ENCODE results near the gene CXCR2. TPM values are rescaled to one million over a fixed set of nuclear protein-coding genes. Genes with fewer than 3 reads are reported as not detected.

The CXCR2 gene
- total RNA-seq (2021) (0.34 to 0.96 TPM (median 0.87 TPM) in 3 replicates), Bru-seq, nascent RNA (percentile 4 among the genes with signal in this experiment)
- long read RNA-seq, experiment 1, partial matches to known transcripts: 0 of 1 reads
- long read RNA-seq, experiment 1, other reads (novel, unspliced or antisense): 1 of 1 reads
- long read RNA-seq, experiment 2: 0 reads
- long read RNA-seq, experiment 3, partial matches to known transcripts: 0 of 1 reads
- long read RNA-seq, experiment 3, other reads (novel, unspliced or antisense): 0 of 1 reads

DNA sequence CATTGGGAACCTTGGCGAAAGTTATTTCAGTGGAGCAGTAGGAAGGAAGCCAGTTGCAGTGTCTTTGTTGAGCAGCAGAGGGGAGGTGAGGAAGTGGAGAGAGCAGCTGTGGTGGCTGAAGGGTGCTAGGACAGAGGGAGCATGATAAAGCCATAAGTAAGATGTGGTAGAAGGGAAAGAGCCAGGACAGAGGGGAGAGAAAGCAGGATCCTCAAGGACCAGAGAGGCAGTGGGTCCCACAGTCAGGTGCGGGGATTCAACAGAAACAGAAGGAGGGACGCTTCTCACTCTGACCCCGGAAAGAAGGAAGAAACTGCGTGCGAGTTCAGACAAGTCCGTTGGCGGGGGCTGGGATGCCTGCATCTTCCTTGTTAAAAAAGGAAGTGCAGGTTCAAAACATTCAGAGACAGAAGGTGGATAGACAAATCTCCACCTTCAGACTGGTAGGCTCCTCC lies at the start of gene CXCR2:
CXCR2 (plus strand) TSS at position 403 of the 455 bp plus-strand sequence. CDS start 8,774 bp downstream, outside the sequence.
- no peak for TF ChIP-seq PRRX2 (CRISPR knock-in tag; IDR thresholded peaks at IDR 0.05)
- peaks cover 17% of the 10 kb centered on the region for H3K36me3 Mint-ChIP-seq
- H3K4me3 Mint-ChIP-seq: no peak within 1 kb of the TSS
- DNase-seq (ENCODE audit: low spot score) (no peak), ATAC-seq (peak; percentile 87)
- ChIA-PET POLR2A (no interaction called here), CTCF (interaction anchor here (0.6 to 2.0 kb wide), 3 partner anchors 43 to 101 kb away, joined by 3 to 7 read pairs (median 4); partner anchors contain the start of gene RUFY4)
- peaks cover 24% of the 10 kb centered on the region for H3K9me3 Mint-ChIP-seq
- H3K4me1 Mint-ChIP-seq: peaks cover 18% of the 10 kb centered on the region
- H3K27me3 Mint-ChIP-seq (ENCODE audit: low read depth): peaks cover 6% of the 10 kb centered on the region; the same call in 1 of the 2 replicates
- no peak within 1 kb of the TSS for H3K27ac Mint-ChIP-seq

GRCh38 chr2:218077464-218078216 lies 48.2 kb upstream of the CXCR2 start:
- peaks cover 10% of the 10 kb centered on the region for H3K4me1 Mint-ChIP-seq
- H3K27ac Mint-ChIP-seq: no peak overlapping the region
- no peak for DNase-seq (ENCODE audit: low spot score)
- POLR2A ChIA-PET: no interaction called here
- no peaks in the 10 kb centered on the region; the same call in 1 of the 2 replicates for H3K27me3 Mint-ChIP-seq (ENCODE audit: low read depth)
- CTCF ChIA-PET: interaction anchor here (0.8 to 3.4 kb wide), 6 partner anchors 9 to 178 kb away, joined by 3 to 15 read pairs (median 4); partner anchors contain the start of gene RUFY4
- peaks cover 3% of the 10 kb centered on the region for H3K9me3 Mint-ChIP-seq
- no peak for ATAC-seq
- H3K36me3 Mint-ChIP-seq: no peaks in the 10 kb centered on the region
- H3K4me3 Mint-ChIP-seq: no peak overlapping the region
- TF ChIP-seq, protein P1, sequence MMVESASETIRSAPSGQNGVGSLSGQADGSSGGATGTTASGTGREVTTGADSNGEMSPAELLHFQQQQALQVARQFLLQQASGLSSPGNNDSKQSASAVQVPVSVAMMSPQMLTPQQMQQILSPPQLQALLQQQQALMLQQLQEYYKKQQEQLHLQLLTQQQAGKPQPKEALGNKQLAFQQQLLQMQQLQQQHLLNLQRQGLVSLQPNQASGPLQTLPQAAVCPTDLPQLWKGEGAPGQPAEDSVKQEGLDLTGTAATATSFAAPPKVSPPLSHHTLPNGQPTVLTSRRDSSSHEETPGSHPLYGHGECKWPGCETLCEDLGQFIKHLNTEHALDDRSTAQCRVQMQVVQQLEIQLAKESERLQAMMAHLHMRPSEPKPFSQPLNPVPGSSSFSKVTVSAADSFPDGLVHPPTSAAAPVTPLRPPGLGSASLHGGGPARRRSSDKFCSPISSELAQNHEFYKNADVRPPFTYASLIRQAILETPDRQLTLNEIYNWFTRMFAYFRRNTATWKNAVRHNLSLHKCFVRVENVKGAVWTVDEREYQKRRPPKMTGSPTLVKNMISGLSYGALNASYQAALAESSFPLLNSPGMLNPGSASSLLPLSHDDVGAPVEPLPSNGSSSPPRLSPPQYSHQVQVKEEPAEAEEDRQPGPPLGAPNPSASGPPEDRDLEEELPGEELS (CRISPR knock-in tag; IDR thresholded peaks at IDR 0.05): no peak
- TF ChIP-seq ATF1 (CRISPR knock-in tag; IDR thresholded peaks at IDR 0.05) (no peak), ZNF232 (CRISPR knock-in tag; IDR thresholded peaks at IDR 0.05) (no peak), ZNF317 (CRISPR knock-in tag; IDR thresholded peaks at IDR 0.05; ENCODE audit: borderline replicate concordance, low read depth) (no peak), ZBTB43 (CRISPR knock-in tag; IDR thresholded peaks at IDR 0.05) (no peak), ERG (CRISPR knock-in tag; IDR thresholded peaks at IDR 0.05) (no peak), GRHL2 (CRISPR knock-in tag; IDR thresholded peaks at IDR 0.05; ENCODE audit: insufficient replicate concordance, severe bottlenecking) (no peak), STAT6 (CRISPR knock-in tag; conservative IDR thresholded peaks at IDR 0.05; ENCODE audit: low read depth) (no peak), USF2 (CRISPR knock-in tag; IDR thresholded peaks at IDR 0.05) (no peak), RELA (CRISPR knock-in tag; IDR thresholded peaks at IDR 0.05; ENCODE audit: borderline replicate concordance) (no peak), MXD4 (CRISPR knock-in tag; IDR thresholded peaks at IDR 0.05; ENCODE audit: borderline replicate concordance) (no peak), NFYB (CRISPR knock-in tag; conservative IDR thresholded peaks at IDR 0.05; ENCODE audit: low read depth) (no peak), ZMAT4 (CRISPR knock-in tag; IDR thresholded peaks at IDR 0.05) (no peak), OVOL2 (CRISPR knock-in tag; IDR thresholded peaks at IDR 0.05; ENCODE audit: borderline replicate concordance) (no peak)
- TF ChIP-seq, protein P2, sequence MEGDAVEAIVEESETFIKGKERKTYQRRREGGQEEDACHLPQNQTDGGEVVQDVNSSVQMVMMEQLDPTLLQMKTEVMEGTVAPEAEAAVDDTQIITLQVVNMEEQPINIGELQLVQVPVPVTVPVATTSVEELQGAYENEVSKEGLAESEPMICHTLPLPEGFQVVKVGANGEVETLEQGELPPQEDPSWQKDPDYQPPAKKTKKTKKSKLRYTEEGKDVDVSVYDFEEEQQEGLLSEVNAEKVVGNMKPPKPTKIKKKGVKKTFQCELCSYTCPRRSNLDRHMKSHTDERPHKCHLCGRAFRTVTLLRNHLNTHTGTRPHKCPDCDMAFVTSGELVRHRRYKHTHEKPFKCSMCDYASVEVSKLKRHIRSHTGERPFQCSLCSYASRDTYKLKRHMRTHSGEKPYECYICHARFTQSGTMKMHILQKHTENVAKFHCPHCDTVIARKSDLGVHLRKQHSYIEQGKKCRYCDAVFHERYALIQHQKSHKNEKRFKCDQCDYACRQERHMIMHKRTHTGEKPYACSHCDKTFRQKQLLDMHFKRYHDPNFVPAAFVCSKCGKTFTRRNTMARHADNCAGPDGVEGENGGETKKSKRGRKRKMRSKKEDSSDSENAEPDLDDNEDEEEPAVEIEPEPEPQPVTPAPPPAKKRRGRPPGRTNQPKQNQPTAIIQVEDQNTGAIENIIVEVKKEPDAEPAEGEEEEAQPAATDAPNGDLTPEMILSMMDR (IDR thresholded peaks at IDR 0.05): no peak
- TF ChIP-seq, protein P3, sequence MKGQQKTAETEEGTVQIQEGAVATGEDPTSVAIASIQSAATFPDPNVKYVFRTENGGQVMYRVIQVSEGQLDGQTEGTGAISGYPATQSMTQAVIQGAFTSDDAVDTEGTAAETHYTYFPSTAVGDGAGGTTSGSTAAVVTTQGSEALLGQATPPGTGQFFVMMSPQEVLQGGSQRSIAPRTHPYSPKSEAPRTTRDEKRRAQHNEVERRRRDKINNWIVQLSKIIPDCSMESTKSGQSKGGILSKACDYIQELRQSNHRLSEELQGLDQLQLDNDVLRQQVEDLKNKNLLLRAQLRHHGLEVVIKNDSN (CRISPR knock-in tag; IDR thresholded peaks at IDR 0.05): no peak
- TF ChIP-seq, protein P4, sequence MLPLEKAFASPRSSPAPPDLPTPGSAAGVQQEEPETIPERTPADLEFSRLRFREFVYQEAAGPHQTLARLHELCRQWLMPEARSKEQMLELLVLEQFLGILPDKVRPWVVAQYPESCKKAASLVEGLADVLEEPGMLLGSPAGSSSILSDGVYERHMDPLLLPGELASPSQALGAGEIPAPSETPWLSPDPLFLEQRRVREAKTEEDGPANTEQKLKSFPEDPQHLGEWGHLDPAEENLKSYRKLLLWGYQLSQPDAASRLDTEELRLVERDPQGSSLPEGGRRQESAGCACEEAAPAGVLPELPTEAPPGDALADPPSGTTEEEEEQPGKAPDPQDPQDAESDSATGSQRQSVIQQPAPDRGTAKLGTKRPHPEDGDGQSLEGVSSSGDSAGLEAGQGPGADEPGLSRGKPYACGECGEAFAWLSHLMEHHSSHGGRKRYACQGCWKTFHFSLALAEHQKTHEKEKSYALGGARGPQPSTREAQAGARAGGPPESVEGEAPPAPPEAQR (CRISPR knock-in tag; IDR thresholded peaks at IDR 0.05): no peak
